Measurements from ENCODE around the gene DISC1.

GRCh38 chr1:231735941-231736340, 109.4 kb downstream of the DISC1 start:
- TF ChIP-seq PATZ1 (CRISPR knock-in tag; IDR thresholded peaks at IDR 0.05; ENCODE audit: borderline replicate concordance) (no peak), ZC3H10 (CRISPR knock-in tag; IDR thresholded peaks at IDR 0.05) (no peak), BACH2 (CRISPR knock-in tag; IDR thresholded peaks at IDR 0.05; ENCODE audit: borderline replicate concordance) (no peak), ZNF8 (CRISPR knock-in tag; IDR thresholded peaks at IDR 0.05) (no peak), ARNTL (CRISPR knock-in tag; IDR thresholded peaks at IDR 0.05; ENCODE audit: borderline replicate concordance, low read depth) (no peak), RARB (CRISPR knock-in tag; IDR thresholded peaks at IDR 0.05) (no peak), ZFP30 (CRISPR knock-in tag; IDR thresholded peaks at IDR 0.05) (no peak)
- TF ChIP-seq, protein P1, sequence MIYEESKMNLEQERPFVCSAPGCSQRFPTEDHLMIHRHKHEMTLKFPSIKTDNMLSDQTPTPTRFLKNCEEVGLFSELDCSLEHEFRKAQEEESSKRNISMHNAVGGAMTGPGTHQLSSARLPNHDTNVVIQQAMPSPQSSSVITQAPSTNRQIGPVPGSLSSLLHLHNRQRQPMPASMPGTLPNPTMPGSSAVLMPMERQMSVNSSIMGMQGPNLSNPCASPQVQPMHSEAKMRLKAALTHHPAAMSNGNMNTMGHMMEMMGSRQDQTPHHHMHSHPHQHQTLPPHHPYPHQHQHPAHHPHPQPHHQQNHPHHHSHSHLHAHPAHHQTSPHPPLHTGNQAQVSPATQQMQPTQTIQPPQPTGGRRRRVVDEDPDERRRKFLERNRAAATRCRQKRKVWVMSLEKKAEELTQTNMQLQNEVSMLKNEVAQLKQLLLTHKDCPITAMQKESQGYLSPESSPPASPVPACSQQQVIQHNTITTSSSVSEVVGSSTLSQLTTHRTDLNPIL (CRISPR knock-in tag; IDR thresholded peaks at IDR 0.05; ENCODE audit: low read depth), result no peak
